K562 (cell line): ENCODE data around the gene HIF1A. TPM values are rescaled to one million over a fixed set of nuclear protein-coding genes. Genes with fewer than 3 reads are reported as not detected.
A peak's percentile ranks its signal among the peaks of the same experiment; 100 is the strongest.

Experiments used
- EGR1 ChIP-seq: fragments of 450-650 bp; conservative IDR thresholded peaks from 2 replicates; pipeline ENCODE4 v1.6.1; 2017; ENCODE audit warnings: mild to moderate bottlenecking
- EP400 ChIP-seq: fragments of 450-650 bp; IDR thresholded peaks from 2 replicates; pipeline ENCODE4 v1.6.1; 2017; ENCODE audit warnings: antibody characterized with exemption, mild to moderate bottlenecking, moderate library complexity
- KHSRP ChIP-seq: fragments of 450-650 bp; IDR thresholded peaks from 2 replicates; pipeline ENCODE4 v1.6.1; 2017
- MED1 ChIP-seq: sonication (generic); formaldehyde crosslinking; IDR thresholded peaks from 2 replicates; pipeline ENCODE4 v1.8.1; 2023; ENCODE audit warnings: missing genetic modification reagents, borderline replicate concordance
- PHF21A ChIP-seq: fragments of 450-650 bp; IDR thresholded peaks from 2 replicates; pipeline ENCODE4 v1.6.1; 2017; ENCODE audit warnings: low read depth, borderline replicate concordance
- POLR2G ChIP-seq: fragments of 200-400 bp; formaldehyde crosslinking; IDR thresholded peaks from 2 replicates; pipeline ENCODE4 v1.6.1; 2017; ENCODE audit warnings: low read depth, mild to moderate bottlenecking, antibody characterized with exemption, low read length, moderate library complexity
- RBBP5 ChIP-seq: fragments of 200-600 bp; sonication (generic); IDR thresholded peaks from 2 replicates; pipeline ENCODE4 v1.6.1; 2012; ENCODE audit warnings: borderline replicate concordance, mild to moderate bottlenecking, low read length, control low read depth, inconsistent platforms; ENCODE audit not compliant: insufficient read depth, poor library complexity, severe bottlenecking
- RBM14 ChIP-seq: fragments of 200-400 bp; formaldehyde crosslinking; IDR thresholded peaks from 2 replicates; pipeline ENCODE4 v1.6.1; 2018; ENCODE audit warnings: low read depth, mild to moderate bottlenecking, low read length, moderate library complexity, borderline replicate concordance; ENCODE audit not compliant: insufficient read depth
- ZNF507 ChIP-seq: conservative IDR thresholded peaks from 2 replicates; pipeline ENCODE4 v1.6.1; 2017; ENCODE audit warnings: missing genetic modification characterization, missing compliant biosample characterization
- polyA plus RNA-seq, 8 experiments: library from polyadenylated mRNA; depleted of rRNA in 4 of 8; stranded (reverse) in 5 of 8; unstranded in 3 of 8; fragments of >200 nt; fragmentation: Nextera tagmentation in 2 of 8; fragmentation: Illumina TruSeq in 1 of 8; extraction: Ambion mirVana in 2 of 8; extraction: Trizol in 1 of 8; gene quantifications; 2 replicates each; pipeline versions ENCODE4 v1.2.1 to v1.2.3, GENCODE V29; 2011 to 2014; ENCODE audit warnings: inconsistent platforms in 1 of 8, missing spikeins in 1 of 8
- total RNA-seq, 7 experiments: library from RNA; depleted of rRNA in 6 of 7; stranded (reverse); fragments of >200 nt in 6 of 7; fragmentation: Illumina TruSeq in 2 of 7; extraction: Trizol in 2 of 7; gene quantifications; 2 replicates each; pipeline versions ENCODE4 v1.2.1 to v1.2.3, GENCODE V29; 2011 to 2021; ENCODE audit warnings: low replicate concordance in 1 of 7
- TF ChIP-seq, protein P1 (sequence below), 2 experiments: fragments of 450-650 bp in 1 of 2; sonication (generic) in 1 of 2; formaldehyde crosslinking in 1 of 2; IDR thresholded peaks; 2 replicates each; pipeline versions ENCODE4 v1.7.1 to v1.9.0; 2016 to 2022; ENCODE audit warnings: inconsistent platforms in 1 of 2, mild to moderate bottlenecking in 1 of 2, missing genetic modification reagents in 1 of 2
- TF ChIP-seq, protein P2 (sequence below): sonication (generic); formaldehyde crosslinking; IDR thresholded peaks from 2 replicates; pipeline ENCODE4 v1.8.0; 2022; ENCODE audit warnings: mild to moderate bottlenecking, missing genetic modification reagents

Gene HIF1A
- total and polyA plus RNA-seq, 9 of the 15 experiments (the other 6 are each of a cell fraction or from before 2014, with no cell fraction given): 5.9 to 35.3 (median 24.2) TPM

DNA sequence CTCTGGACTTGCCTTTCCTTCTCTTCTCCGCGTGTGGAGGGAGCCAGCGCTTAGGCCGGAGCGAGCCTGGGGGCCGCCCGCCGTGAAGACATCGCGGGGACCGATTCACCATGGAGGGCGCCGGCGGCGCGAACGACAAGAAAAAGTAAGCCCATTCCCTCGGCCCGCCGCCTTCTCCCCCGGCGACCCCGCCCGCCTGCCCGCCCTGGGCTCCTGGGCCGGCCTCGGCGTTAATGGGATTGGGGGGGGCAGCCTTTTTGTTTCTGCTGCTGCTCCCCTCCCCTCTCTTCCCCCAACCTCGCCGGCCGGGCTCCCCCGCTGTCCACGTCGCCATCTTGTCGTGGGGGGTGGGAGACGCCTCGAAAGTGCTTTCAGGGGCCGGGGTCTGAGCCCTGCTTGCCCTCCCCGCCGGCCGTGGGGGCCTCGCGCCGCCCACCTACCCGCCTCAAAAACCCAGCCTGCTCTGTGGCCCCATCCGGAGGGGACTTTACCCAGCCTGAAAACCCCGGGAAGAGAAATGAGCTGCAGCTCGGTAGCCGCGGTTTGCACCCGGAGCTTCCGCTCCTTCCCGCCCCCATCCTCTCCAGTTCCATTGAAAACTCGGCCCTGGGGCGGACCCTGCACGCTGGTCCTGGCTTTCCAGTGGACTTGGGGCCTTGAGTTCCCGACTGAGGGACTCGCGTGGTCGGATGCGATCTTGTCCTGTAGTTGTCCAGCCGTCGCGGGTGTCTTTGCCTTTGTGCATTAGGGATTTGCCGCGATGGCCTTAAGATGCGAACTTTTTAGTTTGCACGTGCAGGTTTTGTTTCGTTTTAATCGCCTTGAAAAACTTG lies 598 bp downstream of the HIF1A start (continued):
- TF ChIP-seq, protein P1, sequence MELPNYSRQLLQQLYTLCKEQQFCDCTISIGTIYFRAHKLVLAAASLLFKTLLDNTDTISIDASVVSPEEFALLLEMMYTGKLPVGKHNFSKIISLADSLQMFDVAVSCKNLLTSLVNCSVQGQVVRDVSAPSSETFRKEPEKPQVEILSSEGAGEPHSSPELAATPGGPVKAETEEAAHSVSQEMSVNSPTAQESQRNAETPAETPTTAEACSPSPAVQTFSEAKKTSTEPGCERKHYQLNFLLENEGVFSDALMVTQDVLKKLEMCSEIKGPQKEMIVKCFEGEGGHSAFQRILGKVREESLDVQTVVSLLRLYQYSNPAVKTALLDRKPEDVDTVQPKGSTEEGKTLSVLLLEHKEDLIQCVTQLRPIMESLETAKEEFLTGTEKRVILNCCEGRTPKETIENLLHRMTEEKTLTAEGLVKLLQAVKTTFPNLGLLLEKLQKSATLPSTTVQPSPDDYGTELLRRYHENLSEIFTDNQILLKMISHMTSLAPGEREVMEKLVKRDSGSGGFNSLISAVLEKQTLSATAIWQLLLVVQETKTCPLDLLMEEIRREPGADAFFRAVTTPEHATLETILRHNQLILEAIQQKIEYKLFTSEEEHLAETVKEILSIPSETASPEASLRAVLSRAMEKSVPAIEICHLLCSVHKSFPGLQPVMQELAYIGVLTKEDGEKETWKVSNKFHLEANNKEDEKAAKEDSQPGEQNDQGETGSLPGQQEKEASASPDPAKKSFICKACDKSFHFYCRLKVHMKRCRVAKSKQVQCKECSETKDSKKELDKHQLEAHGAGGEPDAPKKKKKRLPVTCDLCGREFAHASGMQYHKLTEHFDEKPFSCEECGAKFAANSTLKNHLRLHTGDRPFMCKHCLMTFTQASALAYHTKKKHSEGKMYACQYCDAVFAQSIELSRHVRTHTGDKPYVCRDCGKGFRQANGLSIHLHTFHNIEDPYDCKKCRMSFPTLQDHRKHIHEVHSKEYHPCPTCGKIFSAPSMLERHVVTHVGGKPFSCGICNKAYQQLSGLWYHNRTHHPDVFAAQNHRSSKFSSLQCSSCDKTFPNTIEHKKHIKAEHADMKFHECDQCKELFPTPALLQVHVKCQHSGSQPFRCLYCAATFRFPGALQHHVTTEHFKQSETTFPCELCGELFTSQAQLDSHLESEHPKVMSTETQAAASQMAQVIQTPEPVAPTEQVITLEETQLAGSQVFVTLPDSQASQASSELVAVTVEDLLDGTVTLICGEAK (IDR thresholded peaks at IDR 0.05): 0 out of 2 replicates have a peak, but pooled peaks have one; percentile 12
- TF ChIP-seq, protein P1 (CRISPR knock-in tag; IDR thresholded peaks at IDR 0.05): no peak
- TF ChIP-seq KHSRP: no peak
- TF ChIP-seq, protein P2, sequence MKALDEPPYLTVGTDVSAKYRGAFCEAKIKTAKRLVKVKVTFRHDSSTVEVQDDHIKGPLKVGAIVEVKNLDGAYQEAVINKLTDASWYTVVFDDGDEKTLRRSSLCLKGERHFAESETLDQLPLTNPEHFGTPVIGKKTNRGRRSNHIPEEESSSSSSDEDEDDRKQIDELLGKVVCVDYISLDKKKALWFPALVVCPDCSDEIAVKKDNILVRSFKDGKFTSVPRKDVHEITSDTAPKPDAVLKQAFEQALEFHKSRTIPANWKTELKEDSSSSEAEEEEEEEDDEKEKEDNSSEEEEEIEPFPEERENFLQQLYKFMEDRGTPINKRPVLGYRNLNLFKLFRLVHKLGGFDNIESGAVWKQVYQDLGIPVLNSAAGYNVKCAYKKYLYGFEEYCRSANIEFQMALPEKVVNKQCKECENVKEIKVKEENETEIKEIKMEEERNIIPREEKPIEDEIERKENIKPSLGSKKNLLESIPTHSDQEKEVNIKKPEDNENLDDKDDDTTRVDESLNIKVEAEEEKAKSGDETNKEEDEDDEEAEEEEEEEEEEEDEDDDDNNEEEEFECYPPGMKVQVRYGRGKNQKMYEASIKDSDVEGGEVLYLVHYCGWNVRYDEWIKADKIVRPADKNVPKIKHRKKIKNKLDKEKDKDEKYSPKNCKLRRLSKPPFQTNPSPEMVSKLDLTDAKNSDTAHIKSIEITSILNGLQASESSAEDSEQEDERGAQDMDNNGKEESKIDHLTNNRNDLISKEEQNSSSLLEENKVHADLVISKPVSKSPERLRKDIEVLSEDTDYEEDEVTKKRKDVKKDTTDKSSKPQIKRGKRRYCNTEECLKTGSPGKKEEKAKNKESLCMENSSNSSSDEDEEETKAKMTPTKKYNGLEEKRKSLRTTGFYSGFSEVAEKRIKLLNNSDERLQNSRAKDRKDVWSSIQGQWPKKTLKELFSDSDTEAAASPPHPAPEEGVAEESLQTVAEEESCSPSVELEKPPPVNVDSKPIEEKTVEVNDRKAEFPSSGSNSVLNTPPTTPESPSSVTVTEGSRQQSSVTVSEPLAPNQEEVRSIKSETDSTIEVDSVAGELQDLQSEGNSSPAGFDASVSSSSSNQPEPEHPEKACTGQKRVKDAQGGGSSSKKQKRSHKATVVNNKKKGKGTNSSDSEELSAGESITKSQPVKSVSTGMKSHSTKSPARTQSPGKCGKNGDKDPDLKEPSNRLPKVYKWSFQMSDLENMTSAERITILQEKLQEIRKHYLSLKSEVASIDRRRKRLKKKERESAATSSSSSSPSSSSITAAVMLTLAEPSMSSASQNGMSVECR (CRISPR knock-in tag): 0 out of 2 replicates have a peak, but pooled peaks have one; percentile 20
- TF ChIP-seq RBBP5: peak; percentile 82
- no peak for TF ChIP-seq RBM14
- TF ChIP-seq ZNF507 (tag): no peak
- no peak for TF ChIP-seq MED1 (CRISPR knock-in tag)
- peak; percentile 47; the same call in 1 of the 2 replicates for TF ChIP-seq EP400
- TF ChIP-seq PHF21A: no peak
- TF ChIP-seq EGR1: 0 out of 2 replicates have a peak, but pooled peaks have one; percentile 15
- TF ChIP-seq POLR2G: peak; percentile 58
